NCI-H2029 treated with DMSO at 0.1 percent for 48 hours (cell line): ENCODE data around the gene DHX15.
A peak's percentile ranks its signal among the peaks of the same experiment; 100 is the strongest.
"Not testable (repeated sequence)": the region's sequence is repeated elsewhere in the genome, so short reads cannot be mapped to it uniquely, and the experiment has no call there.

Experiments used
- DNase-seq: peaks from one replicate; lab custom pipeline; 2025; lab: John Stamatoyannopoulos, UW

The DHX15 gene

GRCh38 chr4:24544208-24544988, 40.0 kb downstream of the DHX15 start:
- no peak for DNase-seq

GRCh38 chr4:24537025-24537424, 47.3 kb downstream of the DHX15 start:
- DNase-seq, result no peak

- DNase-seq, result no peak
These were observed 49.0 kb downstream of the DHX15 start for GRCh38 chr4:24535399-24535798.

GRCh38 chr4:24533364-24533763, 51.0 kb downstream of the DHX15 start:
- no peak for DNase-seq

GRCh38 chr4:24529555-24529954, 54.8 kb downstream of the DHX15 start:
- DNase-seq, result no peak

GRCh38 chr4:24527371-24527770, 57.0 kb downstream of the DHX15 start:
- DNase-seq, result no peak

GRCh38 chr4:24521544-24521943, 62.8 kb downstream of the DHX15 start:
- DNase-seq, result no peak

GRCh38 chr4:24519649-24520048, 64.7 kb downstream of the DHX15 start:
- no peak for DNase-seq

- DNase-seq, result no peak
These were observed 66.7 kb downstream of the DHX15 start for GRCh38 chr4:24517676-24518075.

GRCh38 chr4:24516926-24517325, 67.4 kb downstream of the DHX15 start:
- DNase-seq, result no peak

GRCh38 chr4:24515698-24516097, 68.7 kb downstream of the DHX15 start:
- DNase-seq, result no peak

- DNase-seq, result no peak
These were observed 69.5 kb downstream of the DHX15 start for GRCh38 chr4:24514808-24515207.

GRCh38 chr4:24513718-24514117, 70.6 kb downstream of the DHX15 start:
- DNase-seq, result no peak

- no peak for DNase-seq
These were observed 72.8 kb downstream of the DHX15 start for GRCh38 chr4:24511371-24512063.

- DNase-seq, result no peak
These were observed 74.3 kb downstream of the DHX15 start for GRCh38 chr4:24510091-24510490.

GRCh38 chr4:24508541-24508940, 75.8 kb downstream of the DHX15 start:
- DNase-seq, result no peak

GRCh38 chr4:24507439-24507838, 76.9 kb downstream of the DHX15 start:
- no peak for DNase-seq

- not testable (repeated sequence) for DNase-seq
These were observed 81.3 kb downstream of the DHX15 start for GRCh38 chr4:24503090-24503489.

- no peak for DNase-seq
These were observed 87.1 kb downstream of the DHX15 start for GRCh38 chr4:24497221-24497620.

GRCh38 chr4:24496597-24496996, 87.8 kb downstream of the DHX15 start:
- DNase-seq, result no peak

GRCh38 chr4:24495388-24495787, 89.0 kb downstream of the DHX15 start:
- DNase-seq, result no peak

GRCh38 chr4:24489870-24490269, 94.5 kb downstream of the DHX15 start:
- DNase-seq, result no peak

- peak; percentile 24 for DNase-seq
These were observed 95.8 kb downstream of the DHX15 start for GRCh38 chr4:24488399-24489164.
